Measurements from ENCODE around the gene HBQ1.
"Not testable (repeated sequence)": the region's sequence is repeated elsewhere in the genome, so short reads cannot be mapped to it uniquely, and the experiment has no call there.

The HBQ1 gene

DNA sequence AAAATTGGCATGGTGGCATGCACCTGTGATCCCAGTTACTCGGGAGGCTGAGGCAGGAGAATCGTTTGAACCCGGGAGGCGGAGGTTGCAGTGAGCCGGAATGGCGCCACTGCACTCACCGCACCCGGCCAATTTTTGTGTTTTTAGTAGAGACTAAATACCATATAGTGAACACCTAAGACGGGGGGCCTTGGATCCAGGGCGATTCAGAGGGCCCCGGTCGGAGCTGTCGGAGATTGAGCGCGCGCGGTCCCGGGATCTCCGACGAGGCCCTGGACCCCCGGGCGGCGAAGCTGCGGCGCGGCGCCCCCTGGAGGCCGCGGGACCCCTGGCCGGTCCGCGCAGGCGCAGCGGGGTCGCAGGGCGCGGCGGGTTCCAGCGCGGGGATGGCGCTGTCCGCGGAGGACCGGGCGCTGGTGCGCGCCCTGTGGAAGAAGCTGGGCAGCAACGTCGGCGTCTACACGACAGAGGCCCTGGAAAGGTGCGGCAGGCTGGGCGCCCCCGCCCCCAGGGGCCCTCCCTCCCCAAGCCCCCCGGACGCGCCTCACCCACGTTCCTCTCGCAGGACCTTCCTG, at the start of gene HBQ1:
Gene HBQ1, plus strand, starts transcription at position 359 of the 575 bp plus-strand sequence. Its CDS starts 28 bp downstream, at position 387.
- no peak for DNase-seq (ENCODE audit: low read depth)

DNA sequence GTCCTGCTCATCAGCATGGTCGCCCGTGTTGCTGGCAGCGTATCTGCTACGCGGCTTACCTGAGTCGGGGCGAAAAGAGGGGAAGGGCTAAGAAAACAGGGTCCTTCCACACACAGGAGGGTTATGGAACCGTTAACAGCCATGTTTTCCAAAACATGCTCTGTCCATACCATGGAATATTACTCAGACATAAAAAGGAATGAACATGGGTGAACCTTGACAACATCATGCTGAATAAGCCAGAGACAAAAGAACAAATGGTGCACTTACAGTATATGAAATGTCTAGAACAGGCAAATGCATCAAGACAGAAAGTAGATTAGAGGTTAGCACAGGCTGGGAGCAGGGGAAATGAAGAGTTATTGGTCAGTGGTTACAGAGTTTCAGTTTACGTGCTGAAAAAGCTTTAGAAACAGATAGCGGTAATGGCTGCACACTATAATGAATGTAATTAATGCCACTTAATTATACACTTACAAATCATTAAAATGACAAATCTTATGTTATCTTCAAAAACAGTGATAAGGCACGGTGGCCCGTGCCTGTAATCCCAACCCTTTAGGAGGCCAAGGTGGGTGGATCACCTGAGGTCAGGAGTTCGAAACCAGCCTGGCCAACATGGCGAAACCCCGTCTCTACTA, 49.6 kb upstream of the HBQ1 start:
- DNase-seq (ENCODE audit: low read depth), result no peak

DNA sequence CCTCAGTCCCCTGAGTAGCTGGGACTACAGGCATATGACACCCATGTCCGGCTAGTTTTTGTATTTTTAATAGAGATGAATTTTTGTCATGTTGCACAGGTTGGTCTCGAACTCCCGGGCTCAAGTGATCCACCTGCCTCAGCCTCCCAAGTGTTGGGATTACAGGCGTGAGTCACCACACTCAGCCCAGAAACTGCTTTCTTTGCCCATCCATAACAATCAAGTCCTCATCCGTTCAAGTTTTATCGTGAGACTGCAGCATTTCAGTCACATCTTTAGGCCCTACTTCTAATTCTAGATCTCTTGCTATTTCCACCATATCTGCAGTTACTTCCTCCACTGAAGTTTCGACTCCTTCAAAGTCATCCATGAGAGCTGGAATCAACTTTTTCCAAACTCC, 48.1 kb upstream of the HBQ1 start:
- DNase-seq (ENCODE audit: low read depth), result no peak

DNA sequence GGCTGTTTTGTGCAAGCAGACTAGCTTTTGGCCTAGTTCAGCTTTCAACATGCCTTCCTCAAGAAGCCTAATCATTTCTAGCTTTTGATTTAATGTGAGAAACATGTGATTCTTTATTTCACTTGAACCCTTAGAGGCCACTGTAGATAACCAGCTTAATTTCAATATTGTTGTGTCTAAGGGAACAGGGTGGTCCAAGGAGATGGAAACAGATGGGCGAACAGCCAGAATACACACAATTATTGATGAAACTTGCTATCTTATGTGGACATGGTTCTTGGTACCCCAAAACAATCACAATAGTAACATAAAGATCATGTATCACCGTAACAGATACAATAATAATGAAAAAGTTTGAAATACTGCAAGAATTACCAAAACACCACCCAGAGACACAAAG, 46.5 kb upstream of the HBQ1 start:
- no peak for DNase-seq (ENCODE audit: low read depth)

DNA sequence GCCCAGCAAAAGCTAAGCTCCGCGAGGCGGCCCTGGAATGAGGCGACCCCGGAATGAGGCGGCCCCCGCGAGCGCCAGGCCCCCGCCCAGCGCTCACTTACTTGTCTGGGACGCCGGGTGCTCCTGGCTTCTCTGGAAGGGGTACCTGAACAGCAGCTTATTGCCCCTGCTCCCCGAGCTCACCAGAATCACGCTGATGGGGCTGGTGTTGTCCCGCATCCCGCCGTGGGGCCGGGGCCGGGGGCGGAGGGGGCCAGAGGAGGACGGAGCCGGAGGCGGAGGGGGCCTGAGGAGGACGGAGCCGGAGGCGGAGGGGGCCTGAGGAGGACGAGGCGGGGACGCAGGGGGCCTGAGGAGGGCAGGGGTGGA, 42.2 kb upstream of the HBQ1 start:
- DNase-seq (ENCODE audit: low read depth), result peak; percentile 7

DNA sequence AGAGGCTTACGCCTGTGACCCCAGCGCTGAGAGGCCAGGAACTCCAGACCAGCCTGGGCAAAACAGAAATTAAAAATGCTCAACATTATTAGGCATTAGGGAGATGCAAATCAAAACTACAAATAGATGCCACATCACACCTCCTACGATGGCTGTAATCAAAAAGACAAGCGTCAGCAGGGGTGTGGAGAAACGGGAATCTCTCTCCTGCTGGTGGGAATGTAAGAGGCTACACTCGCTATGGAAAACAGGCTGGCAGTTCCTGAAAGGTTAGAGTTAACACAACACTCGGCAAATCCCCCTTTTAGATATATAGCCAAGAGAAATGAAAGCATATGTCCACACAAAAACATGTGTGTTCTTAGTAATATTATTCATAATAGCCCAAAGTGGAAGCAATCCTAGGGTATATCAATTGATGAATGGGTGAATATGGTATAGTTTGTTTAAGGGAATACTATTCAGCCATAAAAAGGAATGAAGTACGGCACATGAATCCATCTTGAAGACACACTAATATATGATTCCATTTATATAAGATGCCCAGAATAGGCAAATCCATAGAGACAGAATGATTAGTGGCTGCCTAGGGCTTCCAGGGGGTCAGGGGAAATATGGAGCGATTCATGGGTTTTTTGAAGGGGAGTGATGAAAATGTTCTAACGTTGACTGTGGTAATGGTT, 39.9 kb upstream of the HBQ1 start:
- no peak for DNase-seq (ENCODE audit: low read depth)

DNA sequence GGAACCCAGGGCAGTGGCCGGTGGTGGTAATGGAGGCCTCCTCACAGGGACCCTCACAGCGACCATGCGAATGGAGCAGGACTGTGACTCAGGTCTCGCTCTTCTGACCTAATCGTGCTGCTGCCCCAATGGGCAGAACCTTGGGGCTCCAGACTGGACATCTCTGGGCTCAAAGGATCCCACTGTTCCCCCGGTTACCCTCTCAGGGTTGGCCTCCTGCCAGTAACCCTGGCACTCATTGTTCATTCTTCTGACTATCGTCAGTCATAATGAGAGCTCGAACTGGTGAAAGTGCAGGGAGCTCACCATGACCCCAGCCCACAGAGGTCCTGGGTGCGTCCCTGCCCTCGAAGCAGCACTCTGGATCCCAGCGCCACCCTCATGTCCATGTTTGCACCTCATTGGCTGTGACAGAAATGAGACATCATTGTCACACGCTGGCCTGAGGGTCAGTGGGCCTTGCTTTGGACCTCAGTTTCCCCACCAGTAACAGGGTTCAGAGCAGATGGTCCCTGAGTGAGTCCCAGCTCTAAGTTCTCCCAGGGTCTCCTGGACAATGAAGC, 37.8 kb upstream of the HBQ1 start:
- no peak for DNase-seq (ENCODE audit: low read depth)

DNA sequence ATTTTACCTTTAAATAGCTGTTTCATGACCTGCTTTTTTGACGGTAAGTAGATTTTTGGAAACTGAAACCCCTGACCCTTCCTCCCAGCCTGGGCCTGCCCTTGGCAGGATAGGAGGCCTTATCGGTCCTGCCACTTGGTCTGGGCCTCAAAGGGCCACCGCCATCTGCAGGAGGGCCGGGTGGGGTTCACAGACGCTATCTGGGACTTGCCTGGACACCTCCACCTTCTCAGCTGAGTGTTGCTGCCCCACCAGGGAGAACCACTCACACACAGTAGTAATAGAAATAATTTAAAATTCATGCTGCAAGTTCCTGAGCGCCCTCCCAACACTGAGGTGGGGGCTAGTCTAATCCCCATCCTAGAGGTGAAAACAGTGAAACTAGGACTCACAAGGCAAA, 37.2 kb upstream of the HBQ1 start:
- DNase-seq (ENCODE audit: low read depth), result no peak

DNA sequence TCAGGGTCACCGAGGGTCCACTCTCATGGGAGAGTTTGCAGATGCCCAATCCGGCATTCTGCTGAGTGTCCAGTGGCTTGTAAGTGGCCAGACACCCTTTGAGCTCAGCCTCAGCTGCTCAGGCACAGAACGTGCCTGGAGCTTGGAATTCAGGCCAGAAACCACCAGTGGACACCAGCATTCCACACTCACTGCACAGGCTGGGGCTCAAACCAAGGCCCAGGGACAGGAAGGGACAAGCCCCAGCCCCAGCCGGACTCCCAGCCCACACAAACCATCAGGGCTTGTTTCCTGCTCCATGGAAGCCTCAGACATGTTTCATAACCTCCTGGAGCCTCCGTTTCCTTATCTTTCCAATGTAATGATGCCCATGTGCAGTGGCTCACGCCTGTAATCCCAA, 36.8 kb upstream of the HBQ1 start:
- no peak for DNase-seq (ENCODE audit: low read depth)

DNA sequence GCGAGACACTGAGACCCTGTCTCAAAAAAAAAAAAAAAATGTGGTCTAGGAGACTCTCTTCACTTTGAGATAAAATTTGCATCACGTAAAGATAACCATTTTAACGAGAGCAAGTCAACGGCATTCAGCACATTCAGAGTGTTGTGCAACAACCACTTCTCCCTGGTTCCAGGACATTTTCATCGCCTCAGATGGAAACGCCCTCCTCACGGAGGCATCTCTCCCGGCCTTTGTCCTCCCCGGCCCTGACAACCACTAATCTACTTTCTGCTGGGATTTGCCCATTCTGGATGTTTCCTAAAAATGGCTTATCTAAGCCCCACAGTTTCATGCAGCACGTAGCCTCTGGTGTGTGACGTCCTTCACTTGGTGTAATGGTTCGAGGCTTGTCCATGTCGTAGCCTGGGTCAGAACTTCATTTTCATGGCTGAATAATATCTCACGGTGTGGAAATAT, 35.4 kb upstream of the HBQ1 start:
- no peak for DNase-seq (ENCODE audit: low read depth)

DNA sequence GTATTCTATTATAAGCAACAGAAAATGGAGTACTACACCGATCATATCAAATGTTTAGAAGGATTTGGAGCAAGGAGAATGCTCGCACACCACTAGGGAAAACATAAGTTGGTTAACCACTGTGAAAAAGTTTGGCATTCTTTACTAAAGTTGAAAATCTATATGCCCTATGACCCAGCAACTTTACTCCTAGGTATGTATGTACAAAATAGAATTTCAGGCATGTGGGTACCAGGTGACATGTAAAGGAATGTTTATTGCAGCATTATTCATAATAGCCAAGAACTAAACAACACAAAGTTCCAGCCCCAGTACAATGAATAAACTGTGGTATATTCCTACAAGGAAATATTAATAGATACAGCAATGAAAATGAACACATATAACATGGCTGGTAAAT, 33.6 kb upstream of the HBQ1 start:
- DNase-seq (ENCODE audit: low read depth), result no peak

DNA sequence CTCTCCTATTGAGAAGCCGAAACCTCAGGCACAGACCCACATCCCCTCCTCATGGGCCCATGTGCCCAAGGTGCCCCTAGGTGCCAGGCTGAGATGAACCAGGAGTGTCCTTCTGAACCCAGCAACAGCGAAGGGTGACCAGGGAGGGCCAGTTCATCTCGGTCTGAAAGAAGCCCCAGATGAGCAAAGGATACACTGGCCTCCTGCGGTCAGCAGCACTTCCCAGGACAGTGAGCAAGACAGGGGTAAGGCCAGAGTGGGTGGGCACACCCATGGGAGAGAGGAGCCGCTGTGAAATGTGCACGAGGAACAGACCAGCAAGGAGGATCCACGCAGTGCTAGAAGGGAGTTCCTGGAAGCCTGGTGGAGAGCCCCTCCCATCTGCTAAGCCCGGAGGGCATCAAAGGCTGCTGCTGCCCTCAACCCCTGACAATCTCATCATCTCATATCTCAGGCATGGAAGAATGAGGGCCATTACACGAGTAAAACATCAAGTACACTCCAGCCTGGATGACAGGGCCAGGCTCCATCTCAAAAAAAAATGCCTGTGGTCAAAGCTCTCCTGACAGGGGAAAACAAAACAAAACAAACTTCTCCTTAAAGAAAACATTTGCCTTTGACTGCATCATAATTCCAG, 31.1 kb upstream of the HBQ1 start:
- DNase-seq (ENCODE audit: low read depth), result no peak

DNA sequence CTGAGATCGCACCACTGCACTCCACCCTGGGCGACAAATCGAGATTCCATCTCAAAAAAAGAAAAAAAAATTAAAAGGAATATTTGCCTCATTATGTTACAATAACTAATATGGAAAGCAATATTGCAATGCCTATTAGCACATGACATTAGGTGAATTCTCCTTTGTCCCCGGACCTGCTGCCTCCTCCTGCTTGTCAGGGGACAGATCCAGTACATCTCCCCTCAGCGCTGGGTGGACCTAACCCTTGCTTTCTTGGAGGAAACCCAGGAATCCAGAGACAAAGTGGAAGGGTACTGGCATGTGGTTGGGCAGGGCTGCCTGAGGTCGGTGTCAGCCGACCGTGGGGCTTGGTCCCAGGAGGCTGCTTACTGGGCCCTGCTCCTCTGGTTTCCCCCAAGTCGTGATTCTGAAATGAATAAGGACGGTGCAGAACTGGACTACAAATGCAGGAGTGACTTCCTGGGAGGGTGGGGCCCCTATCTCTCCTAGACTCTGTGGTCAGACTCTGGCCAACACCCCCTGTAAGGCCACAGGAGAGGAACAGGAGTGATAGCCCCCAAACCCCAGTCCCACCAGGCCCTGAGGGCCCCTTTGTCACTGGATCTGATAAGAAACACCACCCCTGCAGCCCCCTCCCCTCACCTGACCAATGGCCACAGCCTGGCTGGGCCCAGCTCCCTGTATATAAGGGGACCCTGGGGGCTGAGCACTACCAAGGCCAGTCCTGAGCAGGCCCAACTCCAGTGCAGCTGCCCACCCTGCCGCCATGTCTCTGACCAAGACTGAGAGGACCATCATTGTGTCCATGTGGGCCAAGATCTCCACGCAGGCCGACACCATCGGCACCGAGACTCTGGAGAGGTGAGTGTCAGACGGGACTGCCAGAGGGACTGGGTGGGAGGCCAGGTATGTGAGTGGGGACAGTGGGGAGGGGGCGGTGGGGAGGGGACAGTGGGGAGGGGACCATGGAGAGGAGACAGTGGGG, 27.8 kb upstream of the HBQ1 start, which contains the start of gene HBZ:
Gene HBZ, plus strand, starts transcription at position 504 of the 988 bp plus-strand sequence. Its CDS starts 266 bp downstream, at position 770.
- DNase-seq (ENCODE audit: low read depth), result no peak

DNA sequence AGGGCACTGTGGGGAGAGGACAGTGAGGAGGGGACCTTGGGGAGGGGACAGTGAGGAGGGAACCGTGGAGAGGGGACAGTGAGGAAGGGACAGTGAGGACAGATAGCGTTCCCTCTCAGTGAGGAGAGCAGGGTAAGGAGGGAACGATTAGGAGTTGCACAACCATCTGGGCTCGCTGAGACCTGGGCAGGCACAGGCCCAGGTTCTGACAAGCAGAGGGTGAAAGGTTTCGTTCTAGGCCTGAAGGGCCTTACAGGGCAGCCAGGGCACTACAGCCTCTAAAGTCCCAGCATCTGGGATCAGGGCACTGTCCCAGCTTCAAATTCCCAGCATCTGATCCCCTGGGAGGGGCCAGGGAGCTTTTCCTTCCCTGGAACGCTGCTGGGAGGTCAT, 27.1 kb upstream of the HBQ1 start:
- DNase-seq (ENCODE audit: low read depth), result not testable (repeated sequence)

DNA sequence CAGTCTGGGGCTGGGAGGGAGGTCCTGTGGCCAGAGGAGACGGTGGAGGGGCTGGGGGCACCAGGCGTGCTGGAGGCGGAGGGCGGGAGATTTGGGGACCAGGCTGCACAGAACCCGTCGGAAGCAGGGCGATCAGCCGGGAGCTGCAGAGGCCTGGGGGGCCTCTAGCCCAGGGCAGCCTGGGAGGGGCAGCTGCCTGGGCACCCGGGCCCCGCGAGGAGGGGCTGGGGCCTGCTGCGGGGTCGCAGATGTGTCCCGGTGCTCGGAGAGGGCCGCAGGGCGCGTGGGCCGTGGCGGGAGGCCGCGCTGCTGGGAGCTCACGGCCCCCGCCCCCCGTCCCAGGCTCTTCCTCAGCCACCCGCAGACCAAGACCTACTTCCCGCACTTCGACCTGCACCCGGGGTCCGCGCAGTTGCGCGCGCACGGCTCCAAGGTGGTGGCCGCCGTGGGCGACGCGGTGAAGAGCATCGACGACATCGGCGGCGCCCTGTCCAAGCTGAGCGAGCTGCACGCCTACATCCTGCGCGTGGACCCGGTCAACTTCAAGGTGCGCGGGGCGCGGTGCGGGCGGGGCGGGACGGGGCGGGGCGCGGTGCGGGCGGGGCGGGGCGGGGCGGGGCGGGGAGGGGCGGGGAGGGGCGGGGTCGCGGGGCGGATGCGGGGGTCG, 26.6 kb upstream of the HBQ1 start:
- not testable (repeated sequence) for DNase-seq (ENCODE audit: low read depth)

DNA sequence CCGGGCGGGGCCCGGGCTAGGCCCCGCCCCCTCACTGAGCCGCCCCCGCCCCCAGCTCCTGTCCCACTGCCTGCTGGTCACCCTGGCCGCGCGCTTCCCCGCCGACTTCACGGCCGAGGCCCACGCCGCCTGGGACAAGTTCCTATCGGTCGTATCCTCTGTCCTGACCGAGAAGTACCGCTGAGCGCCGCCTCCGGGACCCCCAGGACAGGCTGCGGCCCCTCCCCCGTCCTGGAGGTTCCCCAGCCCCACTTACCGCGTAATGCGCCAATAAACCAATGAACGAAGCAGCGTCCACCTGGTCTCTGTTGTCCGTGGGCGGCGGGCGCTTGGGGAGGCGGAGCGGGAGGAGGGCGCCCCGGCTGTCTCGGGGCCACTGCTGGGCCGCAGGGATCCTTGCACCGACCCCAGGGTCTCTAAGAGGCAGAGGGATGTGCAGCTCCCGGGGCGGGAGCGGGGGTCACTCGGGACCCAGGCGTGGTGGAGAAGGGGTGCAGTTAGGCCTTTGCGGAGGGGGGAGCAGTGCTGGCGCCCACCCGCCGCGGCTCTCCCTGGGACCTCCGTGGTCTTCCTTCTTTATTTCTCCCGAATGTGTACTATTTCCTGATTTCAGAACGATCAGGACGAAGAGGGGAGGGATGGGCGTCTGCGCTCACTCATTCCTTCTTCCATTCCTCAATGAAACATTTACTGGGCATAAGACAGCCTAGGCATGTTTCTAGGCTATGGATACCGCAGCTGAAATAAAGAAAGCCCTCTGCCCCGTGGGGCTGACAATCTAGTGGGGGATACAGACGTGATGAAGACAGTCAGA, 25.8 kb upstream of the HBQ1 start:
- DNase-seq (ENCODE audit: low read depth), result no peak

DNA sequence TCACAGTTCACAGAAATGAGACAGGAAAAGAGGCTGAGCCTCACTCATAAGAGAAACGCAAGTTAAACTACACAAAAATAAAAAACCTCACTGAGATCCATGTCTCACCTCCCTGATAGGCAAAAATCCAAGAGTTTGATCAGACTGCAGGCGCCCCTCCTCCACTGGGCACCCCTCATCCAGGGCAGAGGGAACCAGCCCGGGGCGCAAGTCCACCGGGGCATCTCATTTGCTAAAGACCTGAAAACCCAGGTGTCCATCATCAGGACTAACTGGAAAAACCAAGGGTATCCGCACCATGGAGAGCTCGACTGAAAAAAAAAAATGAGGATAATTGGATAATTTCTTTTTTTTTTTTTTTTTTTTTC, 25.2 kb upstream of the HBQ1 start:
- DNase-seq (ENCODE audit: low read depth), result no peak

DNA sequence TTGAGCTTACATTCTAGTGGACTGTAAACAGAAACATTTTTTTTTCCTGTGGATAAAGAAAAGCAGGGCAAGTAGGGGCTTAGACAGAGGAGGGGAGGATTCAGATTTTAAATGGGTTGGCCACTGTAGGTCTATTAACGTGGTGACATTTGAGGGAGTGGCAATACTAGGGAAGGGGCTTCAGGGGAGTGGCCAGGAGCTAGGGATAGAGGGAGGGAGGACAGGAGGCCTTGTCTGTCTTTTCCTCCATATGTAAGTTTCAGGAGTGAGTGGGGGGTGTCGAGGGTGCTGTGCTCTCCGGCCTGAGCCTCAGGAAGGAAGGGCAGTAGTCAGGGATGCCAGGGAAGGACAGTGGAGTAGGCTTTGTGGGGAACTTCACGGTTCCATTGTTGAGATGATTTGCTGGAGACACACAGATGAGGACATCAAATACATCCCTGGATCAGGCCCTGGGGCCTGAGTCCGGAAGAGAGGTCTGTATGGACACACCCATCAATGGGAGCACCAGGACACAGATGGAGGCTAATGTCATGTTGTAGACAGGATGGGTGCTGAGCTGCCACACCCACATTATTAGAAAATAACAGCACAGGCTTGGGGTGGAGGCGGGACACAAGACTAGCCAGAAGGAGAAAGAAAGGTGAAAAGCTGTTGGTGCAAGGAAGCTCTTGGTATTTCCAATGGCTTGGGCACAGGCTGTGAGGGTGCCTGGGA, 21.0 kb upstream of the HBQ1 start:
- DNase-seq (ENCODE audit: low read depth), result no peak

DNA sequence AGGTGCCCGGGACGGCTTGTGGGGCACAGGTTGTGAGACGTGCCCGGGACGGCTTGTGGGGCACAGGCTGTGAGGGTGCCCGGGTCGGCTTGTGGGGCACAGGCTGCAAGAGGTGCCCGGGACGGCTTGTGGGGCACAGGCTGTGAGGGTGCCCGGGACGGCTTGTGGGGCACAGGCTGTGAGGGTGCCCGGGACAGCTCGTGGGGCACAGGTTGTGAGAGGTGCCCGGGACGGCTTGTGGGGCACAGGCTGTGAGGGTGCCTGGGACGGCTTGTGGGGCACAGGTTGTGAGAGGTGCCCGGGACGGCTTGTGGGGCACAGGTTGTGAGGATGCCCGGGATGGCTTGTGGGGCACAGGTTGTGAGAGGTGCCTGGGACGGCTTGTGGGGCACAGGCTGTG, 20.0 kb upstream of the HBQ1 start:
- DNase-seq (ENCODE audit: low read depth), result not testable (repeated sequence)
